ENCODE results near the gene C1QTNF3.
"Not testable (repeated sequence)": the region's sequence is repeated elsewhere in the genome, so short reads cannot be mapped to it uniquely, and the experiment has no call there.

C1QTNF3 gene, protein sequence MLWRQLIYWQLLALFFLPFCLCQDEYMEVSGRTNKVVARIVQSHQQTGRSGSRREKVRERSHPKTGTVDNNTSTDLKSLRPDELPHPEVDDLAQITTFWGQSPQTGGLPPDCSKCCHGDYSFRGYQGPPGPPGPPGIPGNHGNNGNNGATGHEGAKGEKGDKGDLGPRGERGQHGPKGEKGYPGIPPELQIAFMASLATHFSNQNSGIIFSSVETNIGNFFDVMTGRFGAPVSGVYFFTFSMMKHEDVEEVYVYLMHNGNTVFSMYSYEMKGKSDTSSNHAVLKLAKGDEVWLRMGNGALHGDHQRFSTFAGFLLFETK

GRCh38 chr5:34043099-34043876 lies at the start of gene C1QTNF3:
C1QTNF3 (minus strand) TSS chr5:34043213; CDS start chr5:34043125, 88 bp downstream.
- peak; percentile 17 to 24 for DNase-seq (ENCODE audit: low read depth in 2 of 2)

- not testable (repeated sequence) for DNase-seq (ENCODE audit: low read depth in 2 of 2)
Measured at GRCh38 chr5:34091039-34091438, 48.0 kb upstream of the C1QTNF3 start.

DNA sequence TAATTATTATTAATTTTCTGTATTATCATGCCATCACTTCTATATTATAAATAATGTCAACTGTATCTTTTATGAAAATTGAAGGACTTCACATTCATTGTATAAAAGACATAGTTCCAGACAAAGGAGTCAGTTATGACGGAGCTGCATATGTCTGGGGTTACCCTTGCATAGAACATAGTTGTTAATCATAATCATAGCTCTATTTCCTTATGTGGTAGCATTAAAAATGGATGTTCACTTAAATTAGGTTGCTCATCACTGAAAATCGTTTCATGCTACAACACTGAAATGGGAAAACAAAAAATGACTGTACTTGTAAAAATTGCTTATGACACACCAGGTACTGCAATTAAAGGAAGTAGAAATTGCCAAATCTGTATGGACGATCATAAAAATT lies 46.8 kb upstream of the C1QTNF3 start:
- not testable (repeated sequence) for DNase-seq (ENCODE audit: low read depth in 2 of 2)

DNA sequence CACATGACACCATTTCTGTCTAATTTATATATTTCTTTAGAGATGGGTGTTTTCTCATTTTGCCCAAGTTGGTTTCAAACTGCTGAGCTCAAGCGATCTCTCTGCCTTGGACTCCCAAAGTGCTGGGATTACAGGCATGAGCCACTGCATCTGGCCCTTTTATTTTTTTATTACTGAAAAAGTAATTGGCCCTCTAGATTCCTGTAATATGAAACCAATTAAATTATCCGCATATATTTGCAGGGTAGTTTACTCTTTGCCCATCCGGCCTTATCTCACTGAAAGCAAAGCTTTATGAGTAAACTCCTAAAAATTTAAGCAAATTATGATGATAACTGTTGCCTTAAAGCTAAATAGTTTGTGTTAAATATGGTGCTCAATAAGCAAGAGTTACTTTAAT lies 44.7 kb upstream of the C1QTNF3 start:
- not testable (repeated sequence) for DNase-seq (ENCODE audit: low read depth in 2 of 2)

DNA sequence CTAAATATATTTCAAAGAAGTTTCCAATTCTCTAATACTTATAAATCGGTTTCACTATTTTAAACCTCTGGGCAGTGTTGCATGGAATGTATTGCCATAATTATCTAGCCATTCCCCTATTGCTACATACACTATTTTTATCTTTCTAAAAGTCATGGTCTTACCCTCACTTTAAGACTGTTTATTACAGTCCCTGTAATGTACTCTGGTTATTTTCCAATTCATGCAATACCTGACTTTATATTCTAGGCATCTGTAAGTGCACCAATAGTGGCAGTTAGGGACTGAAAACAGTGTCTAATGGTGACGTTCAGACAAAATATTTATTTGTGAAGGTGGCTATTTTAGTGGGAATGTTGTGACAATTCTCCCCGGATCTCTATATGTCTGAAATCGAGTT lies 40.9 kb upstream of the C1QTNF3 start:
- not testable (repeated sequence) for DNase-seq (ENCODE audit: low read depth in 2 of 2)

DNA sequence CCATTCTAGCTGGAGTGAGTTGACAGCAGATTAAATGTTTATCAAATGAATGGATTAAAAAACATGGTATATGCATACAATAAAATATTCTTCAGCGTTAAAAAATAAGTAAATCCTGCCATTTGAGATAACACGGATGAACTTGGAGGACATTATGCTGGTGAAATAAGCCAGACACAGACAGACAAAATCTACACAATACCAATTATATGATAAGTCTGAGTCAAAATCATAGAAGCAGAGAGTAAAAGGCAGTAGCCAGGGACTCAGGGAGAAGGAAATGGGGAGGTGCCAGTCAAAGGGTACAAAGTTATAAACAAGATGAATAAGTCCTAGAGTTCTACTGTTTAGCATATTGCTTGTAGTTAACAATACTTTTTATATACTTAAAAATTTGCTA lies 36.5 kb upstream of the C1QTNF3 start:
- not testable (repeated sequence) for DNase-seq (ENCODE audit: low read depth in 2 of 2)

- not testable (repeated sequence) for DNase-seq (ENCODE audit: low read depth in 2 of 2)
Measured at GRCh38 chr5:34077636-34078035, 34.6 kb upstream of the C1QTNF3 start.

- not testable (repeated sequence) for DNase-seq (ENCODE audit: low read depth in 2 of 2)
Measured at GRCh38 chr5:34076719-34077364, 33.8 kb upstream of the C1QTNF3 start.

- not testable (repeated sequence) for DNase-seq (ENCODE audit: low read depth in 2 of 2)
Measured at GRCh38 chr5:34074472-34074871, 31.5 kb upstream of the C1QTNF3 start.

- not testable (repeated sequence) for DNase-seq (ENCODE audit: low read depth in 2 of 2)
Measured at GRCh38 chr5:34074071-34074470, 31.1 kb upstream of the C1QTNF3 start.

GRCh38 chr5:34070626-34071025 lies 27.6 kb upstream of the C1QTNF3 start:
- DNase-seq (ENCODE audit: low read depth in 2 of 2), result not testable (repeated sequence)

- DNase-seq (ENCODE audit: low read depth in 2 of 2), result no peak
Measured at GRCh38 chr5:34064656-34065055, 21.6 kb upstream of the C1QTNF3 start.

DNA sequence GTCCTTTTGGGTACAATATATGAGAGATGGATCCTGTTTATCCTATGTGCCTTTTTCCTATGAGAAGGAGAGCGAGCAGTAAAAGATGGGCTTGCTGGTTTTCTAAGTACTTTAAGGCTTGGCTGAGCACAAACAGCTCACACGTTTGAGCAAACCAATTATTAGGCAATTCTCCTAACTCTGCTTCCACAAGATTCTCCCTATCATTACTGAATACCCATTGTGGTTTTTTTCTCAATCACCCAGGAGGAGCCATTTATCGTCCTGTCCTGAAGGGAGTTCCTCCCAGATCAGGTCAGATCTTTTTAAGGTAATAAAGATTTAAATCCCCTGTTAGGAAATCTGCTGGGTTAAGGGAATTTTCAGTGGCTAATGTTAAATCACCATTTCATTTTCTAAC lies 19.4 kb upstream of the C1QTNF3 start:
- DNase-seq (ENCODE audit: low read depth in 2 of 2), result no peak

DNA sequence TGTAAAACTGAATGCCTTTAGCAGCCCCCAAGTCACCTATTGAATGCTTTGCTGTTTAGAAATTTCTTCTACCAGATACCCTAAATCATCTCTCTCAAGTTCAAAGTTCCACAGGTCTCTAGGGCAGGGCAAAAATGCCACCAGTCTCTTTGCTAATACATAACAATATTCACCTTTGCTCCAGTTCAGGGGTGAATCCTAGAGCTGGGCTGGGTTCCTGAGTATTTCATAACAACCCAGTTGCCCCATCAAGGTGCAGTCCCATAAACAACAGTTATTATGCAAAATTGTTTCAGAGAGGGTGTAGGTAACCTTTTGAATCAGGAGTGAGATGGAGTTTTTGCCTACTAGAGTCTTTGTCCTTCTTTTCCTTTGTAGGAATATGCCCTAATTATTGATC lies 19.0 kb upstream of the C1QTNF3 start:
- DNase-seq (ENCODE audit: low read depth in 2 of 2), result no peak

DNA sequence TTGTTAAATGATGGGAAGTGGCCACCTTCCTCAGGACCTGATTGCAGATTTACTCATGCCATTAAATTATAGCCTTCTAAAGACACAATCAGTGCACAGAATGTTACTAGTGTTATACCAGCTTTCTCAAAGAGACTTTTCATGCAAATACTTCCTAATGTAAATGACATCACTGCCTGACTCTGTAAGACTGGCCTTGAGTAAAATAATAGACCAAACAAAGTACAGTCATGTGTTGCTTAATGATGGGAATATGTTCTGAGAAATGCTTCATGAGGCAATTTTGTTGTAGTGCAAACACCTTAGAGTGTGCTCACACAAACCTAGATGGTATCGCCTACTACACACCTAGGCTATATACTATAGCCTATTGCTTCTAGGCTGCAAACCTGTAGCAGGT lies 17.0 kb upstream of the C1QTNF3 start:
- DNase-seq (ENCODE audit: low read depth in 2 of 2), result no peak

GRCh38 chr5:34058532-34058931 lies 15.5 kb upstream of the C1QTNF3 start:
- no peak for DNase-seq (ENCODE audit: low read depth in 2 of 2)

DNA sequence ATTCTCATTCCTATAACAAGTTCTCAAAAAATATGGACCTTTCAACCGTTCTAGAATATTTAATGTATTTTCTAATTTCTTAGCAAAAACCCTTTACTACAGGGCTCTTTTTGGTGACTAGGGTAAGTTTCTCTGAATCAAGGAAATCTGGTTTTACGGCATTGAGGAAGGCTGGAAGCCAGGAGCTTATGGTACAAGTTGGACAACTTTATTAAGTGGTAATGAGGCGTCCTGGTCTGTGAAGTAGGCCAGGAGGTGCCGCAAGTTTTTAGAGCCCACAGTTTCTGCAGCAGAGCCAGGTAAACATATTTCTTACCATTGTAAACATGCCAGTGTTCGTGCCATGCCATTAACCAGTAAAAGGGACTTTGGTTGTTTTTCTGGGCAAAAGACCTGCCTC lies 14.6 kb upstream of the C1QTNF3 start:
- DNase-seq (ENCODE audit: low read depth in 2 of 2), result no peak

- DNase-seq (ENCODE audit: low read depth in 2 of 2), result no peak
Measured at GRCh38 chr5:34057118-34057517, 14.1 kb upstream of the C1QTNF3 start.

DNA sequence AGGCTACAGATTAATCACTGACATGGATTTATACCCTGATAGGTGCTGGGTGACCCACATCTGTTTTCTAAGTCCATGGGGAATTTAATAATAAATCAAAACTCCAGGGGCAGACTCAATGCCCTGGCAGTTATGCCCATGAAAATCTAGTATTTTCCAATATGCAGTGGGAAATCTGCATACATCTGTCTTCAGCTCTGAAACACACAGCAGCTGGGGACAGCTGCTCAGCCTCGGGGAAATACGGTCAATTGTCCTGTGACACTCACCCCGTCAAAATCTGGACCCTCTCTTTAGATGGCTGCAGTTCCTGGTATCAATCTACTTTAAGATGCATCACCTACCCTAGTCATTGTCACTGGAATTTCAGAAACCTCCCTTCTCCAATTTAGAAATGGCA lies 12.7 kb upstream of the C1QTNF3 start:
- DNase-seq (ENCODE audit: low read depth in 2 of 2), result no peak

- no peak for DNase-seq (ENCODE audit: low read depth in 2 of 2)
Measured at GRCh38 chr5:34054400-34054729, 11.4 kb upstream of the C1QTNF3 start.

DNA sequence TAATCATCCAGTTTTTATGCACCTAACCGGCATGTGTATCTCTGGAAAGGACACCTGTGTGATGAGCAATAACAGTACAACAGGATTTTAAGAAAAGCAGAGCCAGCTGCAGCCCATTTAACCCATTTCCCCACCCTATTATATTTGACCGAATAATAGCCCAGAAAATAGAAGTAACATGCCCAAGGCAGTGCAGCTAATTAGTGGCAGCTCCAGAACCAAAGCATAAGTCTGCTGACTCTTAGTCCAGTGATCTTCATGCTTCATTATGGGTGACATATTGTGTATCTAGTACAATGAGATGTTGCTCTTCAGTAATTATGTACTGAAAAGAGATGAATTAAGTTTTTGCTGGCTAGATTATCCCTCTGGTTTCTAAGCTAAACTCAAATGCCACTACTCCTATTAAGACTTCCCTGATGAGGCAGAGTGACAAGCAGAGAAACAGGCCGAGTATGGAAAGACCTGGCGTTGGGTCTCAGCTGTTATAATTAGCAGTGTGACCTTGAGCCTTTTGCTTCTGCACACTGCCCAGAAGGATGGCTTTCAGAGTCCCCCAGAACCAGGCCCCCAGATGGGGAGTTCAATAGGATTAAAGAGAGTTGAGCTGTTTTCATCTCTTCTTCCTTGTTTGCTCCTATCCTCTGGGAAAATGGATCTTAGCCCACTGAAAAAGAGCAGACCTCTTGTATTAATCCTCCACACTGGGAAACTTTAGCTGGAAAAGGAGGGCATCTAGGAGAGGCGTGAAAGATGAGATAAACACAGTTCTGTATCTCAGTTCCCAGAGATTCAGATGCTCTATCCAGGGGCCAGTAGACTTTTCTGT lies 10.8 kb upstream of the C1QTNF3 start:
- DNase-seq (ENCODE audit: low read depth in 2 of 2), result no peak

DNA sequence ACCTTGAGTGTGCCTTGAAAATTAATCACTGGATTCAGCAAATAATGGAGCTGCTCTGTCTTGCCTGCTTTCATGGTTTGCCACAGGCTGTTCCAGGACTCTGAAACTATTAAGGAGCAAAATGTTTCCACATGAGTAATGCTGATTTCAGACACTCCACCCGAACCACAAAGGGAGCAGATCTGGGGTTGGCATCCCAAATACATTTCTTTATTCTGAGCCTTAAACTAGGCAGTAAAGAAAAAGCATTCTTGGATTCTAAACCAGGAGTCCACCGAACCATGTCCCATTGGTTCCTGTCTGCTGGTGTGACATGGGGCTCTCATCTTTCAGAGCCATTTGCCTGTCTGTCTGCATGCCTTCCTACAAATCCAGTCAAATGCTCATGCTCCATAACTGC lies 10.1 kb upstream of the C1QTNF3 start:
- peak; percentile 74 to 77 for DNase-seq (ENCODE audit: low read depth in 2 of 2)

All from fibroblast of skin of left quadriceps (primary cell).